Measurements from ENCODE around the gene SIX3.

Gene SIX3

DNA sequence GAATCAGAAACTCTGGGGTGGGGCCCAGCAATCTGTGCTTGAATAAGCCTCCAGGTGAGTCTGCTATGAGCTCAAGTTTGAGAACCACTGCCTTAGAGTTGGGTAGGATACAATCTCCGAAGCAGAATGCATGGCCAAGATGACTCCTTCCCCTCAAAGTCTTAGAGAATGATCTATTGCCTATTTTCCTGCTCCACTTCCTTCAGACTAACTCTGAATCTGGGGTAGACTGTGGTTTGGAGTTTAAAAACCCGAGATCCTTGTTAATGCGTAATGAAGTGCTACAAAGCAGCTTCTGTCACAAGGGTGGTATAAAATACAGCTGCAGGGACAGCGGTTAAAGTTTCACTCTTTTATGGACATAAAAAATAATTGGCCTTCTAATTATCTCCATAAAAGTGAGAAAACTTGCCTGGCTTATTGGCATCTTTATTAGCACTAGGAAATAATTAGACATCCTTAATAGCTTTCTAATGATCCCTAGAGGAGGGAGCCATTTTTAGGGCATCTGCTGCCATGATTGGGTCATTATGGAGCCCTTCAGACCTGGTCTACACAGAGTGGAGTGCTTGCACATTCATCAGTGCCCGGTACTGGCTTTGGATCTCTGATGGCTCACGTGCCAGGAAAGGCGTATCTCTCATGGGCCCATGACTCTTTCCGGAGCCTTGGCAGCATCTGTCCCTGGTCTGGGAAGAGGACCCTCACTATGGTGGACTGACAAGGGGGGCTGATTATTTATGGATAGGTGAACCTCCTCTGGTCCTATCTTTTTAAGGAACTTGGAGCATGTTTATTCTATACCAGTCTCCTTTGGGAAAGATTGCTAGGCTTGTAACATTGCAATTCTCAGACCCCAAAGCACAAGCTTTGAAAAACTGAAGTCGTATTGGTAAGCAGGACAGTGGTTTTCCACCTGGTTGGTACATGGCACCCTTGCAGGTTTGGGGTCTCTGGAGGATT is 39.5 kb downstream of the SIX3 start:
- in situ Hi-C loops (cut with HindIII; ENCODE audit: low sequenced_read_pairs), result loop anchor here (10.0 kb wide), 1 partner anchor 514 kb away; no protein-coding TSS in a partner anchor

DNA sequence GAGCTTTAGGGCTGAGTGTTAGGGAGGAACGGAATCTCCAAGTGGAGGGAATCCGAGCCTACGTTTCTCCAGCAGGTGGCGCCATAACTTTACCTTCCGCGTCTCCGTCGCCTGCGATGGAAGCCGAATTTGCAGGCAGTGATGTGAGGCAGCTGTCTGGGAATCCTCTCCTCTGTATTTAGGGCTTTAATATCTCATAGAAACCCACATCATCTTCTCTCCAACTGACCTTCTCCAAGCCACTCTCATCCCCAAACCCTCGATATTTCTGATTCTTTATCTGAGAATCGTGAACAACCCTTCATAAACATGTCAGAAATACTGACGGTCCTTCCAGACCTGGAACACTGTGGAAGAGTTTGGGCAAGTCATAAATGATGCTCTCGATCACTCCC is 40.2 kb downstream of the SIX3 start:
- in situ Hi-C loops (cut with HindIII; ENCODE audit: low sequenced_read_pairs), result loop anchor here (10.0 kb wide), 1 partner anchor 513 kb away; no protein-coding TSS in a partner anchor

- in situ Hi-C loops (cut with HindIII; ENCODE audit: low sequenced_read_pairs), result loop anchor here (10.0 kb wide), 1 partner anchor 511 kb away; no protein-coding TSS in a partner anchor
These were observed 42.5 kb downstream of the SIX3 start for GRCh38 chr2:44983836-44984604.

GRCh38 chr2:44989176-44989575 is 47.7 kb downstream of the SIX3 start:
- in situ Hi-C loops (cut with HindIII; ENCODE audit: low sequenced_read_pairs), result loop anchor here (10.0 kb wide), 1 partner anchor 506 kb away; no protein-coding TSS in a partner anchor

GRCh38 chr2:44994377-44994776 is 52.9 kb downstream of the SIX3 start:
- in situ Hi-C loops (cut with HindIII; ENCODE audit: low sequenced_read_pairs), result no loop called here

Data from DLD1 (cell line).